H9 (cell line): ENCODE results near the gene IFIH1. TPM values are rescaled to one million over a fixed set of nuclear protein-coding genes. Genes with fewer than 3 reads are reported as not detected.

Source experiments
- DNase-seq: peaks from one replicate; pipeline ENCODE4 v3.0.0-alpha.2; 2017
- H2AFZ ChIP-seq: one replicate; pipeline ENCODE4 v1.6.1; 2013; ENCODE audit warnings: mild to moderate bottlenecking, low read length, control low read depth, moderate library complexity
- H2AK5ac ChIP-seq: 2 replicates; pipeline ENCODE4 v1.6.1; 2013; ENCODE audit warnings: low read length, control low read depth, mixed read lengths; ENCODE audit not compliant: insufficient read length
- H2BK120ac ChIP-seq: one replicate; pipeline ENCODE4 v1.6.1; 2013; ENCODE audit warnings: low read depth, mild to moderate bottlenecking, low read length, control low read depth, inconsistent platforms; ENCODE audit not compliant: poor library complexity, severe bottlenecking
- H2BK12ac ChIP-seq: 2 replicates; pipeline ENCODE4 v1.6.1; 2013; ENCODE audit warnings: low read length, control low read depth, mixed read lengths, low read depth; ENCODE audit not compliant: insufficient read length
- H2BK15ac ChIP-seq: 2 replicates; pipeline ENCODE4 v1.6.1; 2013; ENCODE audit warnings: low read depth, low read length, control low read depth
- H2BK20ac ChIP-seq: one replicate; pipeline ENCODE4 v1.6.1; 2013; ENCODE audit warnings: low read depth, mild to moderate bottlenecking, low read length, control low read depth, inconsistent platforms; ENCODE audit not compliant: poor library complexity, severe bottlenecking
- H2BK5ac ChIP-seq: 2 replicates; pipeline ENCODE4 v1.6.1; 2013; ENCODE audit warnings: low read length, control low read depth, mixed read lengths; ENCODE audit not compliant: insufficient read length
- H3K14ac ChIP-seq: 2 replicates; pipeline ENCODE4 v1.6.1; 2013; ENCODE audit warnings: low read length, control low read depth; ENCODE audit not compliant: insufficient read depth
- H3K18ac ChIP-seq: 2 replicates; pipeline ENCODE4 v1.6.1; 2013; ENCODE audit warnings: low read depth, mild to moderate bottlenecking, mixed read lengths, low read length, control low read depth; ENCODE audit not compliant: insufficient read length
- H3K23ac ChIP-seq: 2 replicates; pipeline ENCODE4 v1.6.1; 2013; ENCODE audit warnings: low read length, control low read depth, mixed read lengths, low read depth; ENCODE audit not compliant: insufficient read length
- H3K23me2 ChIP-seq: 2 replicates; pipeline ENCODE4 v1.6.1; 2013; ENCODE audit warnings: low read depth, mild to moderate bottlenecking, mixed read lengths, low read length, control low read depth; ENCODE audit not compliant: insufficient read length, poor library complexity, severe bottlenecking
- H3K27ac ChIP-seq: 2 replicates; pipeline ENCODE4 v1.5.1; 2013; ENCODE audit warnings: low read length, control low read depth, mixed read lengths, low read depth; ENCODE audit not compliant: insufficient read length
- H3K27me3 ChIP-seq: 2 replicates; pipeline ENCODE4 v1.6.1; 2013; ENCODE audit warnings: low read length, control low read depth, inconsistent platforms; ENCODE audit not compliant: insufficient read depth
- H3K4ac ChIP-seq: 2 replicates; pipeline ENCODE4 v1.6.1; 2013; ENCODE audit warnings: low read depth, mild to moderate bottlenecking, control low read depth, inconsistent platforms, low read length, moderate library complexity
- H3K4me1 ChIP-seq: 2 replicates; pipeline ENCODE4 v1.6.1; 2013; ENCODE audit warnings: low read length, control low read depth, inconsistent platforms; ENCODE audit not compliant: insufficient read depth
- H3K4me2 ChIP-seq: 2 replicates; pipeline ENCODE4 v1.6.1; 2013; ENCODE audit warnings: low read length, control low read depth, mixed read lengths; ENCODE audit not compliant: insufficient read length, insufficient read depth
- H3K56ac ChIP-seq: 2 replicates; pipeline ENCODE4 v1.6.1; 2013; ENCODE audit warnings: low read depth, mild to moderate bottlenecking, mixed read lengths, low read length, control low read depth; ENCODE audit not compliant: insufficient read length
- H3K79me1 ChIP-seq: 2 replicates; pipeline ENCODE4 v1.6.1; 2013; ENCODE audit warnings: low read depth, mild to moderate bottlenecking, moderate library complexity, low read length, control low read depth, inconsistent platforms; ENCODE audit not compliant: insufficient read depth, poor library complexity, severe bottlenecking
- H3K79me2 ChIP-seq: 2 replicates; pipeline ENCODE4 v1.6.1; 2013; ENCODE audit warnings: low read length, control low read depth, inconsistent platforms; ENCODE audit not compliant: insufficient read depth
- H3K9ac ChIP-seq: 2 replicates; pipeline ENCODE4 v1.6.1; 2013; ENCODE audit warnings: low read length, control low read depth, mixed read lengths; ENCODE audit not compliant: insufficient read length; ENCODE audit errors: extremely low read depth
- H3K9me3 ChIP-seq: one replicate; pipeline ENCODE4 v1.6.1; 2013; ENCODE audit warnings: low read depth, low read length, inconsistent platforms; ENCODE audit not compliant: control insufficient read depth
- H3T11ph ChIP-seq: one replicate; pipeline ENCODE4 v1.6.1; 2013; ENCODE audit warnings: mild to moderate bottlenecking, low read length, control low read depth, inconsistent platforms
- H4K20me1 ChIP-seq: one replicate; pipeline ENCODE4 v1.6.1; 2013; ENCODE audit not compliant: control insufficient read depth, insufficient read length, insufficient read depth
- H4K5ac ChIP-seq: 2 replicates; pipeline ENCODE4 v1.6.1; 2013; ENCODE audit warnings: low read depth, mild to moderate bottlenecking, mixed read lengths, low read length, control low read depth; ENCODE audit not compliant: insufficient read length
- H4K8ac ChIP-seq: replicated peaks from 2 replicates; pipeline ENCODE4 v1.6.1; 2013; ENCODE audit warnings: low read length, control low read depth, mixed read lengths, low read depth; ENCODE audit not compliant: insufficient read length
- H4K91ac ChIP-seq: 2 replicates; pipeline ENCODE4 v1.6.1; 2013; ENCODE audit warnings: low read depth, mild to moderate bottlenecking, moderate library complexity, mixed read lengths, low read length, control low read depth; ENCODE audit not compliant: insufficient read length
- H3K27ac Mint-ChIP-seq, 3 experiments: 2 replicates in 2 of 3; 3 replicates in 1 of 3; pipeline ENCODE4 v1.8.0; 2020 to 2021; ENCODE audit warnings: mixed read lengths in 3 of 3, mild to moderate bottlenecking in 1 of 3, moderate library complexity in 1 of 3
- H3K27me3 Mint-ChIP-seq: 2 replicates; pipeline ENCODE4 v1.8.0; 2021; ENCODE audit warnings: low read depth, mild to moderate bottlenecking, moderate library complexity, mixed read lengths
- H3K36me3 Mint-ChIP-seq, 3 experiments: 2 replicates in 2 of 3; 3 replicates in 1 of 3; pipeline ENCODE4 v1.8.0; 2020 to 2021; ENCODE audit warnings: low read depth in 3 of 3, mixed read lengths in 3 of 3; ENCODE audit not compliant: insufficient read depth in 1 of 3
- H3K4me1 Mint-ChIP-seq, 2 experiments: 2 replicates each; pipeline ENCODE4 v1.8.0; 2020; ENCODE audit warnings: mixed read lengths in 2 of 2
- H3K4me3 Mint-ChIP-seq, 2 experiments: 2 replicates in 1 of 2; 3 replicates in 1 of 2; pipeline ENCODE4 v1.8.0; 2020 to 2021; ENCODE audit warnings: mild to moderate bottlenecking in 2 of 2, mixed read lengths in 2 of 2, moderate library complexity in 1 of 2
- H3K9me3 Mint-ChIP-seq, 2 experiments: 2 replicates in 1 of 2; 3 replicates in 1 of 2; pipeline ENCODE4 v1.8.0; 2020; ENCODE audit warnings: mild to moderate bottlenecking in 2 of 2, mixed read lengths in 2 of 2, moderate library complexity in 1 of 2
- CTCF ChIP-seq: fragments of 200-600 bp; sonication (generic); conservative IDR thresholded peaks from 3 replicates; pipeline ENCODE4 v1.8.0; 2021; ENCODE audit warnings: antibody characterized with exemption, mild to moderate bottlenecking
- WGBS: extraction: QIAGEN DNeasy Blood & Tissue Kit; methylation state at CpG from one replicate; pipeline ENCODE4 v1.1.7; 2013; ENCODE audit warnings: missing lambda C conversion rate, low lambda C conversion rate, mixed read lengths; ENCODE audit not compliant: insufficient read length; ENCODE audit errors: extremely low coverage; 5-methylcytosine and 5-hydroxymethylcytosine counted together
- total RNA-seq: library from RNA; stranded (reverse); gene quantifications from 2 replicates; pipeline ENCODE4 v1.2.1, GENCODE V29; 2021

IFIH1 gene
- total RNA-seq, 1 experiment from 2014 or later = 0.81 TPM

GRCh38 chr2:162258686-162259085, 59.8 kb downstream of the IFIH1 start:
- Histone ChIP-seq H2BK15ac (no peak overlapping the region), H3K18ac (no peak overlapping the region), H3K27ac (no peak overlapping the region), H3T11ph (no peak overlapping the region), H3K79me1 (no peaks in the 10 kb centered on the region), H4K8ac (no peak overlapping the region), H3K27me3 (no peaks in the 10 kb centered on the region), H2BK12ac (no peak overlapping the region), H3K4me2 (no peak overlapping the region), H2BK5ac (no peak overlapping the region), H2BK120ac (no peak overlapping the region), H2BK20ac (no peak overlapping the region), H3K14ac (no peak overlapping the region), H2AFZ (no peak overlapping the region), H3K9me3 (no peaks in the 10 kb centered on the region), H3K4me1 (no peaks in the 10 kb centered on the region), H4K20me1 (no peaks in the 10 kb centered on the region), H4K5ac (no peak overlapping the region), H3K23me2 (no peaks in the 10 kb centered on the region), H3K56ac (no peak overlapping the region), H3K4ac (no peak overlapping the region), H3K9ac (no peak overlapping the region), H3K79me2 (no peaks in the 10 kb centered on the region), H4K91ac (no peak overlapping the region), H2AK5ac (no peak overlapping the region), H3K23ac (no peak overlapping the region)
- H3K27me3 Mint-ChIP-seq = no peaks in the 10 kb centered on the region
- TF ChIP-seq CTCF = no peak
- no peaks in the 10 kb centered on the region for H3K9me3 Mint-ChIP-seq
- H3K36me3 Mint-ChIP-seq = no peaks in the 10 kb centered on the region
- no peak overlapping the region for H3K4me3 Mint-ChIP-seq
- H3K4me1 Mint-ChIP-seq = peaks cover 9 to 12% of the 10 kb centered on the region in 2 experiments
- H3K27ac Mint-ChIP-seq = no peak overlapping the region
- DNase-seq = no peak
- WGBS = no CpG with 5 or more reads among the region's 2 CpGs
